ENCODE measurements around the gene SEC14L6. TPM values are rescaled to one million over a fixed set of nuclear protein-coding genes. Genes with fewer than 3 reads are reported as not detected.
"Not testable (repeated sequence)": the region's sequence is repeated elsewhere in the genome, so short reads cannot be mapped to it uniquely, and the experiment has no call there.

Gene SEC14L6
- total RNA-seq (2013): not detected
- not detected for polyA plus RNA-seq
- polyA minus RNA-seq: 0.14 TPM in 1 of 2 replicates, not detected in the other
- 0 to 0.69 (median 0.04) reads per million in 11 experiments for total RNA-seq

- H3K9me3 ChIP-seq (replicated peaks in 1 of 2; ENCODE audit: control insufficient read depth in 1 of 2, insufficient read depth in 1 of 2, low read length in 2 of 2): no peaks in the 10 kb centered on the region
- no peak within 1 kb of the TSS for H3K4me2 ChIP-seq (replicated peaks; ENCODE audit: extremely low read depth, low read length, poor library complexity, severe bottlenecking)
- H2AFZ ChIP-seq (ENCODE audit: insufficient read depth, low read depth, low read length, poor library complexity, severe bottlenecking): no peak within 1 kb of the TSS
- no peak within 1 kb of the TSS for H3K9ac ChIP-seq (ENCODE audit: insufficient read depth, low read length, poor library complexity, severe bottlenecking)
- H3K36me3 Mint-ChIP-seq: peaks cover 0 to 3% of the 10 kb centered on the region in 2 donors
- DNase-seq: no peak
- peak within 1 kb of the TSS in 1 of 7 donors; percentile 37 for H3K27ac Mint-ChIP-seq
- no peaks in the 10 kb centered on the region for H4K20me1 ChIP-seq (ENCODE audit: insufficient read depth, low read length)
- H3K36me3 ChIP-seq (replicated peaks in 1 of 2; ENCODE audit: control insufficient read depth in 1 of 2, insufficient read depth in 2 of 2, low read length in 2 of 2): no peaks in the 10 kb centered on the region
- peaks cover 4% of the 10 kb centered on the region for H3K4me1 Mint-ChIP-seq
- H3K4me3 Mint-ChIP-seq: no peak within 1 kb of the TSS
- TF ChIP-seq, protein P1, sequence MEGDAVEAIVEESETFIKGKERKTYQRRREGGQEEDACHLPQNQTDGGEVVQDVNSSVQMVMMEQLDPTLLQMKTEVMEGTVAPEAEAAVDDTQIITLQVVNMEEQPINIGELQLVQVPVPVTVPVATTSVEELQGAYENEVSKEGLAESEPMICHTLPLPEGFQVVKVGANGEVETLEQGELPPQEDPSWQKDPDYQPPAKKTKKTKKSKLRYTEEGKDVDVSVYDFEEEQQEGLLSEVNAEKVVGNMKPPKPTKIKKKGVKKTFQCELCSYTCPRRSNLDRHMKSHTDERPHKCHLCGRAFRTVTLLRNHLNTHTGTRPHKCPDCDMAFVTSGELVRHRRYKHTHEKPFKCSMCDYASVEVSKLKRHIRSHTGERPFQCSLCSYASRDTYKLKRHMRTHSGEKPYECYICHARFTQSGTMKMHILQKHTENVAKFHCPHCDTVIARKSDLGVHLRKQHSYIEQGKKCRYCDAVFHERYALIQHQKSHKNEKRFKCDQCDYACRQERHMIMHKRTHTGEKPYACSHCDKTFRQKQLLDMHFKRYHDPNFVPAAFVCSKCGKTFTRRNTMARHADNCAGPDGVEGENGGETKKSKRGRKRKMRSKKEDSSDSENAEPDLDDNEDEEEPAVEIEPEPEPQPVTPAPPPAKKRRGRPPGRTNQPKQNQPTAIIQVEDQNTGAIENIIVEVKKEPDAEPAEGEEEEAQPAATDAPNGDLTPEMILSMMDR (IDR thresholded peaks at IDR 0.05): no peak
- no peaks in the 10 kb centered on the region for H3K79me2 ChIP-seq (ENCODE audit: insufficient read depth, low read length)
- WGBS (ENCODE audit: insufficient coverage): 96% methylated on average over 7 of the region's 7 CpGs
- H3K4me3 ChIP-seq (replicated peaks in 1 of 3; ENCODE audit: low read depth in 2 of 3, low read length in 3 of 3): no peak within 1 kb of the TSS
- peaks cover 27 to 30% (median 29%) of the 10 kb centered on the region in 3 donors for H3K27me3 Mint-ChIP-seq (ENCODE audit: low read depth in 3 of 3)
- intact Hi-C loops (cut with micrococcal nuclease): no loop called here
- H3K27me3 ChIP-seq (ENCODE audit: control insufficient read depth in 2 of 2, insufficient read depth in 2 of 2, low read length in 2 of 2): peaks cover 7 to 22% of the 10 kb centered on the region in 2 donors
- H3K4me1 ChIP-seq (ENCODE audit: control insufficient read depth in 1 of 2, insufficient read depth in 2 of 2, low read length in 2 of 2): no peaks in the 10 kb centered on the region
- H3K9me3 Mint-ChIP-seq: peaks cover 0 to 3% (median 0%) of the 10 kb centered on the region in 7 donors
- H3K27ac ChIP-seq (ENCODE audit: low read depth in 1 of 2, low read length in 2 of 2): no peak within 1 kb of the TSS
Observed at GRCh38 chr22:30546616-30547015, at the start of gene SEC14L6. TSS of gene SEC14L6 (minus strand) at chr22:30546741. CDS start at chr22:30546682, 59 bp downstream.

DNA sequence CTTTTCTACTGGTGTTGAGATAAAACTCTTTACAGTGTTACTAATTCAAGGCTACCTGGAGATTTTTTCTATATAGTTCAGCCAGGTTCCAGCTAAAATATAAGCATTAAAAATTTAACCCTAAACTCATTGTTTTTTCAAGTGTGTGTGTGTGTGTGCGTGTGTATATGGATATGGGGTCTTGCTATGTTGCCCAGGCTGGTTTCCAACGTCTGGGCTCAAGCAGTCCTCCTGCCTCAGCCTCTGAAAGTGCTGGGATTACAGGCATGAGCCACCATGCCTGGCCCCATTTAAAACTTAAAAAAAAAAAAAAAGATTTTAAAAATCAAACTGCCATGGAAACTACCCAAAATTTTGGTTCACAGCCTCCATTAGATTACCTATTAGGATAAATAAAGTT is 49.7 kb upstream of the SEC14L6 start:
- Histone ChIP-seq H3K79me2 (ENCODE audit: insufficient read depth, low read length) (peaks cover 5% of the 10 kb centered on the region), H3K27me3 (ENCODE audit: control insufficient read depth in 2 of 2, insufficient read depth in 2 of 2, low read length in 2 of 2) (no peaks in the 10 kb centered on the region), H2AFZ (ENCODE audit: insufficient read depth, low read depth, low read length, poor library complexity, severe bottlenecking) (no peak overlapping the region), H3K4me2 (replicated peaks; ENCODE audit: extremely low read depth, low read length, poor library complexity, severe bottlenecking) (no peak overlapping the region), H3K4me1 (ENCODE audit: control insufficient read depth in 1 of 2, insufficient read depth in 2 of 2, low read length in 2 of 2) (peaks cover 5 to 10% of the 10 kb centered on the region in 2 donors), H3K27ac (ENCODE audit: low read depth in 1 of 2, low read length in 2 of 2) (no peak overlapping the region), H3K9me3 (replicated peaks in 1 of 2; ENCODE audit: control insufficient read depth in 1 of 2, insufficient read depth in 1 of 2, low read length in 2 of 2) (no peaks in the 10 kb centered on the region), H3K4me3 (replicated peaks in 1 of 3; ENCODE audit: low read depth in 2 of 3, low read length in 3 of 3) (no peak overlapping the region), H3K9ac (ENCODE audit: insufficient read depth, low read length, poor library complexity, severe bottlenecking) (no peak overlapping the region), H3K36me3 (replicated peaks in 1 of 2; ENCODE audit: control insufficient read depth in 1 of 2, insufficient read depth in 2 of 2, low read length in 2 of 2) (no peaks in the 10 kb centered on the region), H4K20me1 (ENCODE audit: insufficient read depth, low read length) (no peaks in the 10 kb centered on the region)
- Mint-ChIP-seq H3K4me1 (peaks cover 6% of the 10 kb centered on the region), H3K36me3 (no peaks in the 10 kb centered on the region), H3K4me3 (no peak overlapping the region), H3K27me3 (ENCODE audit: low read depth in 3 of 3) (peaks cover 7 to 12% (median 8%) of the 10 kb centered on the region in 3 donors), H3K27ac (no peak overlapping the region), H3K9me3 (peaks cover 0 to 6% (median 0%) of the 10 kb centered on the region in 7 donors)
- no peak for DNase-seq
- intact Hi-C loops (cut with micrococcal nuclease): loop anchor here in 1 of 2 donors (10.0 kb wide), 1 partner anchor 151 kb away; no protein-coding TSS in a partner anchor
- no CpG with 5 or more reads among the region's 2 CpGs for WGBS (ENCODE audit: insufficient coverage)
- TF ChIP-seq, protein P1 (IDR thresholded peaks at IDR 0.05): no peak

DNA sequence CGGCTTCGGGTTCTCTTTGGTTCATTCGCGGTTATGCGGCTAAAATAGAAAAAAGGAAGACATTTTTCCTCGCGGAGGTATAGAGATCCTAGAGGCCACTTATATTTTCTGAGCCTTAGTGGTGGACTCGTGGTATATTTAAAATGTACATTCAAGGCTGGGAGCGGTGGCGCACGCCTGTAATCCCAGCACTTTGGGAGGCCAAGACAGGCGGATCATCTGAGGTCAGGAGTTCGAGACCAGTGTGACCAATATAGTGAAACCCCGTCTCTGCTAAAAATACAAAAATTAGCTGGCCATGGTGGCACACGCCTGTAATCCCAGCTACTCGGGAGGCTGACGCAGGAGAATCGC is 45.8 kb upstream of the SEC14L6 start:
- H3K27ac Mint-ChIP-seq; H4K20me1 ChIP-seq (ENCODE audit: insufficient read depth, low read length); DNase-seq; H3K27me3 Mint-ChIP-seq (ENCODE audit: low read depth in 3 of 3); H3K9me3 Mint-ChIP-seq; H2AFZ ChIP-seq (ENCODE audit: insufficient read depth, low read depth, low read length, poor library complexity, severe bottlenecking); H3K27me3 ChIP-seq (ENCODE audit: control insufficient read depth in 2 of 2, insufficient read depth in 2 of 2, low read length in 2 of 2); H3K9ac ChIP-seq (ENCODE audit: insufficient read depth, low read length, poor library complexity, severe bottlenecking); H3K4me3 Mint-ChIP-seq; H3K9me3 ChIP-seq (replicated peaks in 1 of 2; ENCODE audit: control insufficient read depth in 1 of 2, insufficient read depth in 1 of 2, low read length in 2 of 2); H3K4me1 Mint-ChIP-seq; H3K27ac ChIP-seq (ENCODE audit: low read depth in 1 of 2, low read length in 2 of 2): not testable (repeated sequence)
- H3K36me3 Mint-ChIP-seq: peaks cover 21 to 25% of the 10 kb centered on the region in 2 donors
- Histone ChIP-seq H3K4me1 (ENCODE audit: control insufficient read depth in 1 of 2, insufficient read depth in 2 of 2, low read length in 2 of 2) (peaks cover 11 to 20% of the 10 kb centered on the region in 2 donors), H3K4me3 (replicated peaks in 1 of 3; ENCODE audit: low read depth in 2 of 3, low read length in 3 of 3) (peak overlapping the region in 1 of 3 experiments; percentile 85), H3K36me3 (replicated peaks in 1 of 2; ENCODE audit: control insufficient read depth in 1 of 2, insufficient read depth in 2 of 2, low read length in 2 of 2) (peaks cover 22 to 24% of the 10 kb centered on the region in 2 donors), H3K79me2 (ENCODE audit: insufficient read depth, low read length) (peaks cover 28% of the 10 kb centered on the region), H3K4me2 (replicated peaks; ENCODE audit: extremely low read depth, low read length, poor library complexity, severe bottlenecking) (peak overlapping the region; percentile 85)
- 43% methylated on average over 18 of the region's 18 CpGs for WGBS (ENCODE audit: insufficient coverage)
- intact Hi-C loops (cut with micrococcal nuclease): loop anchor here (1.0 to 10.0 kb wide), 3 partner anchors 15 to 148 kb away; partner anchors contain the start of genes DUSP18 (in 1 of the 2) and TCN2 (in 1 of the 2)

Data from CD14-positive monocyte (primary cell).